Bladder microvascular endothelial cell (primary cell): ENCODE results near the gene ANAPC10. TPM values are rescaled to one million over a fixed set of nuclear protein-coding genes. Genes with fewer than 3 reads are reported as not detected.

ENCODE experiments used
- total RNA-seq: library from RNA; depleted of rRNA; stranded (reverse); fragments of >200 nt; gene quantifications from 2 replicates; pipeline ENCODE4 v1.2.3, GENCODE V29; 2014

The ANAPC10 gene
- total RNA-seq = 17.5 and 27.2 TPM in 2 replicates

GRCh38 chr4:145097821-145098674 lies at the start of gene ANAPC10, which contains the start of gene ABCE1:
Gene ANAPC10 (minus strand): TSS chr4:145098196. CDS start chr4:145096099, 2,097 bp downstream.
Gene ABCE1 (plus strand): TSS chr4:145098311. CDS start chr4:145104413, 6,102 bp downstream.

Other genes with a start within 250 kb of the ANAPC10 start
- 76.7 and 196 TPM in 2 replicates for gene ABCE1, start 115 bp upstream of the ANAPC10 start, total RNA-seq
- 14.2 and 42.7 TPM in 2 replicates for gene OTUD4, start 82.4 kb upstream of the ANAPC10 start, total RNA-seq